Tibial nerve (tissue), 4 donors: ENCODE data around the gene SMIM3.
"Not testable (repeated sequence)": the region's sequence is repeated elsewhere in the genome, so short reads cannot be mapped to it uniquely, and the experiment has no call there.

Experiments
- EP300 ChIP-seq, 2 donors: sonication (generic); formaldehyde crosslinking; IDR thresholded peaks; one replicate each; pipeline ENCODE4 v1.6.1; 2017; ENCODE audit warnings: antibody characterized with exemption in 2 of 2, mild to moderate bottlenecking in 1 of 2
- POLR2A ChIP-seq, 2 donors: fragments of 450-650 bp; IDR thresholded peaks; one replicate each; pipeline ENCODE4 v1.6.1; 2017; ENCODE audit warnings: antibody characterized with exemption in 2 of 2, mild to moderate bottlenecking in 2 of 2, moderate library complexity in 2 of 2
- TF ChIP-seq, protein P1 (sequence below), 5 experiments: fragments of 200-600 bp in 3 of 5; fragments of 450-650 bp in 2 of 5; sonication (generic) in 3 of 5; IDR thresholded peaks; one replicate each; pipeline ENCODE4 v1.5.1; 2016 to 2019; ENCODE audit warnings: antibody characterized with exemption in 5 of 5, mild to moderate bottlenecking in 3 of 5, moderate library complexity in 2 of 5

DNA sequence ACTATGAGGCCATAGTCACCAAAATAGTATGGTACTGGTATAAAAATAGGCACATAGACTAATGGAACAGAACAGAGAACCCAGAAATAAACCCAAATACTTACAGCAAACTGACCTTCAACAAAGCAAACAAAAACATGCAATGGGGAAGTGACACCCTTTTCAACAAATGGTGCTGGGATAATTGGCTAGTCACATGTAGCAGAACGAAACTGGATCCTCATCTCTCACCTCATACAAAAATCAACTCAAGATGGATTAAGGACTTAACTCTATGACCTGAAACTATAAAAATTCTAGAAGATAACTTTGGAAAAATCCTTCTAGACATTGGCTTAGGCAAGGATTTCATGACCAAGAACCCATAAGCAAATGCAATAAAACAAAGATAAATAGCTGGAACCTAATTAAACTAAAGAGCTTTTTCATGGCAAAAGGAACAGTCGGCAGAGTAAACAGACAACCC is 14.9 kb downstream of the SMIM3 start:
- TF ChIP-seq, protein P1, sequence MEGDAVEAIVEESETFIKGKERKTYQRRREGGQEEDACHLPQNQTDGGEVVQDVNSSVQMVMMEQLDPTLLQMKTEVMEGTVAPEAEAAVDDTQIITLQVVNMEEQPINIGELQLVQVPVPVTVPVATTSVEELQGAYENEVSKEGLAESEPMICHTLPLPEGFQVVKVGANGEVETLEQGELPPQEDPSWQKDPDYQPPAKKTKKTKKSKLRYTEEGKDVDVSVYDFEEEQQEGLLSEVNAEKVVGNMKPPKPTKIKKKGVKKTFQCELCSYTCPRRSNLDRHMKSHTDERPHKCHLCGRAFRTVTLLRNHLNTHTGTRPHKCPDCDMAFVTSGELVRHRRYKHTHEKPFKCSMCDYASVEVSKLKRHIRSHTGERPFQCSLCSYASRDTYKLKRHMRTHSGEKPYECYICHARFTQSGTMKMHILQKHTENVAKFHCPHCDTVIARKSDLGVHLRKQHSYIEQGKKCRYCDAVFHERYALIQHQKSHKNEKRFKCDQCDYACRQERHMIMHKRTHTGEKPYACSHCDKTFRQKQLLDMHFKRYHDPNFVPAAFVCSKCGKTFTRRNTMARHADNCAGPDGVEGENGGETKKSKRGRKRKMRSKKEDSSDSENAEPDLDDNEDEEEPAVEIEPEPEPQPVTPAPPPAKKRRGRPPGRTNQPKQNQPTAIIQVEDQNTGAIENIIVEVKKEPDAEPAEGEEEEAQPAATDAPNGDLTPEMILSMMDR (IDR thresholded peaks at IDR 0.05), result not testable (repeated sequence)
- TF ChIP-seq EP300, POLR2A (IDR thresholded peaks at IDR 0.05): not testable (repeated sequence)
